Osteoblast (primary cell): ENCODE measurements around the gene ATOSA. TPM values are rescaled to one million over a fixed set of nuclear protein-coding genes. Genes with fewer than 3 reads are reported as not detected.

ENCODE experiments used
- DNase-seq: peaks from one replicate; pipeline ENCODE4 v3.0.0; 2011; ENCODE audit warnings: low spot score, mixed read lengths; ENCODE audit not compliant: insufficient read length; ENCODE audit errors: missing footprints
- H2AFZ ChIP-seq: 2 replicates; pipeline ENCODE4 v1.6.0; 2011; ENCODE audit warnings: mild to moderate bottlenecking, low read length
- H3K27ac ChIP-seq: 2 replicates; pipeline ENCODE4 v1.5.1; 2011; ENCODE audit warnings: mild to moderate bottlenecking, low read depth, low read length, moderate library complexity
- H3K27me3 ChIP-seq: 2 replicates; pipeline ENCODE4 v1.6.0; 2012; ENCODE audit warnings: mild to moderate bottlenecking, control low read depth, inconsistent platforms, low read length, moderate library complexity; ENCODE audit not compliant: insufficient read depth
- H3K36me3 ChIP-seq: 2 replicates; pipeline ENCODE4 v1.5.1; 2011; ENCODE audit warnings: mild to moderate bottlenecking, low read length, control low read depth, moderate library complexity; ENCODE audit not compliant: insufficient read depth
- H3K4me1 ChIP-seq: 2 replicates; pipeline ENCODE4 v1.5.1; 2011; ENCODE audit warnings: mild to moderate bottlenecking, low read length, control low read depth, moderate library complexity; ENCODE audit not compliant: insufficient read depth
- H3K4me2 ChIP-seq: 2 replicates; pipeline ENCODE4 v1.6.0; 2011; ENCODE audit warnings: mild to moderate bottlenecking, low read length; ENCODE audit not compliant: insufficient read depth
- H3K4me3 ChIP-seq: fragments of 200-600 bp; sonication (generic); 3 replicates; pipeline ENCODE4 v1.5.1; 2012; ENCODE audit warnings: mild to moderate bottlenecking, low read length, inconsistent platforms; ENCODE audit not compliant: insufficient read depth
- H3K79me2 ChIP-seq: 2 replicates; pipeline ENCODE4 v1.6.0; 2012; ENCODE audit warnings: mild to moderate bottlenecking, low read length, control low read depth, inconsistent platforms; ENCODE audit not compliant: insufficient read depth
- H3K9me3 ChIP-seq: 2 replicates; pipeline ENCODE4 v1.5.1; 2011; ENCODE audit warnings: low read depth, low read length, control low read depth
- H4K20me1 ChIP-seq: 2 replicates; pipeline ENCODE4 v1.6.0; 2012; ENCODE audit warnings: mild to moderate bottlenecking, low read length, control low read depth; ENCODE audit not compliant: insufficient read depth
- CTCF ChIP-seq: IDR thresholded peaks from 2 replicates; pipeline ENCODE4 v1.5.1; 2011; ENCODE audit warnings: mild to moderate bottlenecking, low read depth, low read length, moderate library complexity; ENCODE audit errors: extremely low read depth
- total RNA-seq: library from RNA; depleted of rRNA; stranded (reverse); fragments of >200 nt; gene quantifications from 2 replicates; pipeline ENCODE4 v1.2.3, GENCODE V29; 2012

Gene ATOSA
- total RNA-seq, 1 donor, result 34.4 TPM

GRCh38 chr15:52657338-52657737 lies 21.9 kb downstream of the ATOSA start:
- Histone ChIP-seq H3K4me3 (no peak overlapping the region), H3K9me3 (no peaks in the 10 kb centered on the region), H3K4me1 (peaks cover 45% of the 10 kb centered on the region), H3K36me3 (peaks cover 14% of the 10 kb centered on the region), H3K27me3 (no peaks in the 10 kb centered on the region), H3K79me2 (peaks cover 13% of the 10 kb centered on the region), H3K27ac (peak overlapping the region; percentile 29), H2AFZ (no peak overlapping the region), H4K20me1 (no peaks in the 10 kb centered on the region), H3K4me2 (peak overlapping the region; percentile 16)
- DNase-seq, result peak; percentile 69
- TF ChIP-seq CTCF, result no peak

- Histone ChIP-seq H4K20me1 (no peaks in the 10 kb centered on the region), H3K79me2 (peaks cover 13% of the 10 kb centered on the region), H3K4me1 (peaks cover 53% of the 10 kb centered on the region), H3K9me3 (no peaks in the 10 kb centered on the region), H3K4me2 (no peak overlapping the region), H3K27ac (no peak overlapping the region), H2AFZ (no peak overlapping the region), H3K4me3 (no peak overlapping the region), H3K27me3 (no peaks in the 10 kb centered on the region), H3K36me3 (peaks cover 12% of the 10 kb centered on the region)
- TF ChIP-seq CTCF, result no peak
- DNase-seq, result no peak
Observed at GRCh38 chr15:52656412-52656811, 22.8 kb downstream of the ATOSA start.

GRCh38 chr15:52653431-52653964 lies 25.7 kb downstream of the ATOSA start:
- no peak for DNase-seq
- H3K27me3 ChIP-seq, result no peaks in the 10 kb centered on the region
- H3K36me3 ChIP-seq, result no peaks in the 10 kb centered on the region
- no peak overlapping the region for H2AFZ ChIP-seq
- H3K4me1 ChIP-seq, result peaks cover 59% of the 10 kb centered on the region
- peak overlapping the region; percentile 83 for H3K4me2 ChIP-seq
- no peaks in the 10 kb centered on the region for H3K9me3 ChIP-seq
- peak overlapping the region; percentile 4 for H3K4me3 ChIP-seq
- no peak for TF ChIP-seq CTCF
- H4K20me1 ChIP-seq, result no peaks in the 10 kb centered on the region
- peak overlapping the region; percentile 96 for H3K27ac ChIP-seq
- peaks cover 13% of the 10 kb centered on the region for H3K79me2 ChIP-seq

- no peak for DNase-seq
- Histone ChIP-seq H3K27ac (peak overlapping the region; percentile 96), H2AFZ (no peak overlapping the region), H3K9me3 (no peaks in the 10 kb centered on the region), H4K20me1 (no peaks in the 10 kb centered on the region), H3K27me3 (no peaks in the 10 kb centered on the region), H3K4me3 (peak overlapping the region; percentile 4), H3K79me2 (peaks cover 13% of the 10 kb centered on the region), H3K36me3 (no peaks in the 10 kb centered on the region), H3K4me2 (peak overlapping the region; percentile 83), H3K4me1 (peaks cover 55% of the 10 kb centered on the region)
- no peak for TF ChIP-seq CTCF
Observed at GRCh38 chr15:52652984-52653383, 26.2 kb downstream of the ATOSA start.
